Measurements from ENCODE around the gene ATP13A4.
"Not testable (repeated sequence)": the region's sequence is repeated elsewhere in the genome, so short reads cannot be mapped to it uniquely, and the experiment has no call there.

The ATP13A4 gene

GRCh38 chr3:193560091-193560490 is 5.4 kb upstream of the ATP13A4 start:
- DNase-seq, result no peak

DNA sequence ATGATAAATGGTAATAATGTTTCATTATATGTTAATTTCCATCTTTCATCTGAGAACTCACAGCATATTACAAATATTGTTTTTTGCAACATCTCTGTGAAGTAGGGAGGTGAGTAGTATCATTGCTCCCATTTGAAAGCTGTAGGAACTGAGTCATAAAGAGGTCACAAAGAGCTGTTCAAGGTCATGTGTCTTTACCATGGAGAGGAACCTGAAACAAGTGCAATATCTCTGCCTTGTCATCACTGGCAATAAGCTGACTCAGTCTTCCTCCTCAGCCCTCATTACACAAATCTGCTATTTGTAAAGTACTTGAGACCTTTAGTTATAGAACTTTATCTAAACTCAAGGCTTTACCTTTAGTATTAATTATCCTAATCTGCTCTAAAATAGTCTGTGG is 4.4 kb upstream of the ATP13A4 start:
- no peak for DNase-seq

GRCh38 chr3:193556841-193557240 is 2.1 kb upstream of the ATP13A4 start:
- no peak for DNase-seq

DNA sequence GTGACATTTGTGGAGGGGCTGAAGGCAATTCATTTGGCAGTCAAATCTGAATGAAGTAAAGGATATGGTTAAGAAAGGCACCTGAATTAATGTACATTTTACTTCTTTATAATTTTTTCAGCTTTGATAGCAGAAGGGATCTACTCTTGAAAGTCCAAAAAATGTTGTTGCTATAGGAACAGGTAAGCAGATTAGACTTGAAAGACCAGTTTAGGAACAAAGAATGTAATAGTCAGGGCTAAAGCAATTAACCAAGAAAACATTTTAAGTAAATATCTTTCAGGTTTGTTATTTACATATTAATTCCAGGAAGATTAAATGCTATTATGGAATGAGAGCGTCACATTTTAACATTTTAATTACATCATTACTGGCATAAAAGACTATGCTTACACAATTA is 1.1 kb downstream of the ATP13A4 start:
- no peak for DNase-seq

DNA sequence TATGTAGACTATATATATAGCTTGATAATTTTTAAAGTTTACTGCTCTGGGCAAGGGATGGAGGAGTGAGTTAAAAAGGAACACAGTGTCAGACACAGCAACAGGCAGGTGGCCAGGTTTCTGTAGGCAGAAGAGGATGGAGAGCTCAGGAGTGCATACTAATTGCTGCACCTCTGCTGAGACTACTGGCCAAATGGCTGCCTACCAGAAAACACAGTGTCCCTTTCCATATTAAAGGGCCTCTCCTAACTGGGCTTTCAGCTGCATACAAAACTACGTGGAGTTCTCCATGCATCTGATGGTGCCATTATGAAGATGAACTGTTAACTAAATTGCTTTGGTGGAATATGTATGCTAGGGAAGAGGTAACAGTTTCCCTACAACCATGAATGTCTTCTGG is 1.8 kb downstream of the ATP13A4 start:
- DNase-seq, result no peak

- no peak for DNase-seq
These were observed 6.3 kb downstream of the ATP13A4 start for GRCh38 chr3:193548406-193548805.

DNA sequence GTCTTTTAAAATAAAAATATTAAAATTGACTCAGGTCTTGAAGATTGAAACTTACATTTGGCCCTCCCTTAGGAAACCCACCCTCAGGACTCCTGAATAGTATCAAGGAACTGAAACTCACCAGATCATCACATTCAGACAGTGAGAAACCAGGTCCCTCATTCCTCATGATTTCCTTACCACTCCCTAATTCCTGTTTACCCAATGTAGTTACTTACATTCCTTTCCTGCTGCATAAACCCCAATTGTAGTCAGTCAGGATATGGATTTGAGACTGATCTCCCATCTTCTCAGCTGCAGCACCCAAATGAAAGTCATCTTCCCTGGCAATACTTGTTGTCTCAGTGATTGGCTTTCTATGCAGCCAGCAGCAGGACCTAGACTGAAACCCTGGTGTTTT is 8.6 kb downstream of the ATP13A4 start:
- no peak for DNase-seq

GRCh38 chr3:193545304-193545703 is 9.4 kb downstream of the ATP13A4 start:
- no peak for DNase-seq

DNA sequence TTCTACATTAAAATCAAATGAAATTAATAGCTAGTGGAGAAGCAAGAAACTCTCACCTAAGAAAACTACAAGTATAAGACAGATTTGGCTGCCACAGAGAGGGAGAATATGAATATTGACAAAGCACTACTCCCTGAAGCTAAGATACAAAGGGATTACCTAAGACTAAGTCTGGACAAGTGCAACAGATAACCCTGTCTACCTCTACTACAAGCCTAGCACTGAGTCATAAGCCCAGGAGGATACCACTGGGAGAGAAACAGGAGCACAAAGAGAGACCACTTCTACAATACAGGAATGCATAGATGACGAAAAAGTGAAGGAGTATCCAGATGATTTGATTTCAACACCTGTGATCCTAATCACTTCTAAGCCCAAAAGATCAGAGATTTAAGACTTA is 10.4 kb downstream of the ATP13A4 start:
- no peak for DNase-seq

DNA sequence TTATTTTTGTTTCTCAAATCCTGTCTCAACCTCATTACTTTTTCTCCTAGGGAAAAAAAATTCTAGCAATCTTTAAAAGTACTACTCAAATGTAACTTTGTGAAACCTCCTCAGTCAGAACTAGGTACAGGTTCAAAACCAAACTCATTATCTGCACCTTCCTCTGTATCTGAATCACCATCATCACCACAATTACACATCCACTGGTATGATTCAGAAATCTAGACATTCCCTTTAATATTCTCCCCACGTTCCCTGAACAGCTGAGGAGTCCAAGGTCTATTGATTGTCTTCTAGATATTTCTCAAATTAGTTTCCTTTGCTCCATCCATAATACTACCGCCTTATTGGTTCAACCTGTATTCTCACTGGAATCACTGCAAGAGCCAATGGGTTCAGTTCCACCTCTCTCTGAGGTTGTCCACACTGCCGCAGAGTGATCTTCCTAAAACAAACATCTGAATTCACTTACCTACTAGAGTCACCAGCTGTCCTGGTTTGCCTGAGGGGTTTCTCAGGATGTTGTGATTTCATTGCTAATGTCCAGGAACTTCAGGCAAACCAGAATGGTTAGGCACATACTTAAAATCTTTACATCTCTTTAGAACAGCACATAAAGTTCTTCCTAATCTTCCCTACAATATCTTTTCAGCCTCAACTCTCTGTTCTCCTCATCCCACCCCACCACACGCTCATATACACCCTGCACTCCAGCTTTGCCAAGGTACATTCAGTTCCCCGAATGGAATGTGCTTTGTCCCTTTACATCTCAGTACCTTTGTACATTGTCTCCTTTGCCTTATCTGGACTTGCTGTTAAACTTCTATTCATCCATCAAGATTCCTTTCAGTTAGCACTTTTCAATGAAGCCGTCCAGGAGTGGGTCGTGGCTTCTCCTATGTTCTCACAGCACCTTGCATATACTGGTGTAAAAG is 24.2 kb downstream of the ATP13A4 start:
- DNase-seq, result no peak

DNA sequence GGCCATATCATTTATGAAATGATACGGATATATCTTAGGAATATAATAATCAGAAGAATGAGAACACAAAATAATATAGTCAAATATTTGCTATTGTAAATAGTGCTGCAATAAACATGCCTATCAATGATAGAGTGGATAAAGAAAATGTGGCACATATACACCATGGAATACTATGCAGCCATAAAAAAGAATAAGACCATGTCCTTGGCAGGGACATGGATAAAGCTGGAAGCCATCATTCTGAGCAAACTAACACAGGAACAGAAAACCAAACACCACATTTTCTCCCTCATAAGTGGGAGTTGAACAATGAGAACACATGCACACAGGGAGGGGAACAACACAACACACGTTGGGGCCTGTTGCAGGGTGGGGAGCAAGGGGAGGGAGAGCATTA is 28.6 kb downstream of the ATP13A4 start:
- not testable (repeated sequence) for DNase-seq

- no peak for DNase-seq
These were observed 32.2 kb downstream of the ATP13A4 start for GRCh38 chr3:193522473-193522872.

- DNase-seq, result no peak
These were observed 34.0 kb downstream of the ATP13A4 start for GRCh38 chr3:193520738-193521137.

GRCh38 chr3:193515966-193516365 is 38.7 kb downstream of the ATP13A4 start:
- no peak for DNase-seq

DNA sequence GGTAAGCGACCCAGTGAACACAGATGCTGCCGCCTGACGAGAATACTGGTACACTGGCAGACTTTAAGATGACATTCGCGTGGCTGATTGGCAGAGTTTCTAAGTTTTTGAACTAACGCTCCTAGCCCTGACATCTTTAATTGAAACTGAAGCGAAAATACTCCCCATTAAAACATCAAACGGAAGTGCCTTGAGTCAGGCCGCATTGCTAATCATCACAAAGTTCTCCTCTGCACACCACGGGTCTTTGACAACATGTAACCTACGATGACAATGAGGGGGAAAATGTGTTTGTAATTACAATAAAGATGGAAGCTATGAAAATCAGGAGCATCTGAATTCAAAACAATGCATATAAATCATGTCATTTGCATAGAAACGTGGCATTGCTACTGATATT is 44.5 kb downstream of the ATP13A4 start:
- DNase-seq, result no peak

DNA sequence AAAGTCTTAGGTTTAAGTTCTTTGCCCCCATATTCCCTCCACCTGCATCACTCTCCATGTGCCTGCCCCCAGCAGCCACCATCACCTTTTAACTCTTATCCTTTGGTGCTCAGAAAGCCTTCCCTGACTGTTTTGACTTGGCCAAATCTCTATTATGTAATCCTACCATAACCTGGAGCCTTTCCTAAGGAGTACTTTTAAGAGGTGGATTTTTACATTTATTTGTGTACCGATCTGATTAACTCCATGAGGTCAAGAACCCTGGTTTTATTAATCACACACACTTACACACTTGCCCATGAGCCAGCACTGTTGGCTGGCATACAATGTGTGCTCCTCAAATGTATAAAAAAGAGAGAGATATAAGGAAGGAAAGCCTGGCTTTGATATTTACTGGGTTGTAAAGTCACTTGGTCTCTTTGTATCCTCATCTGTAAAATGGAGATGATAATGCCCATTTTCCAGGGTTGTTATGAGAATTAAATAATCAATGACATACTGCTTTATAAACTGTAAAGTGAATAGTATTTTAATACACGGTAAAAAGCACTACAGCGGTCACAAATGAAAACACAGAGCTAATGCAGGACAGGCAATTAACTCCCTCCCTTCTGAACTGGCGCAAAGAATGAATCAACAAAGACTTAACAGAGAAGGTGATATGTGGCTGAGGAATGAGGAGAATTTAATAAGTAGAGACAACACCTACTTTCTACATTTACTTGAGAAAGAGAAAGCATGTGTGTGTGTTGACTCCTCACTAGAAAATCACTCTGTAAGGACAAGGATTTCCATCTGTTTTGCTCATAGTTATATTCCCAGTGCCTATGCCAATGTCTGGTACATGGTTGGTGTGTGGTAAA is 45.4 kb downstream of the ATP13A4 start:
- no peak for DNase-seq

- no peak for DNase-seq
These were observed 46.6 kb downstream of the ATP13A4 start for GRCh38 chr3:193508108-193508507.

DNA sequence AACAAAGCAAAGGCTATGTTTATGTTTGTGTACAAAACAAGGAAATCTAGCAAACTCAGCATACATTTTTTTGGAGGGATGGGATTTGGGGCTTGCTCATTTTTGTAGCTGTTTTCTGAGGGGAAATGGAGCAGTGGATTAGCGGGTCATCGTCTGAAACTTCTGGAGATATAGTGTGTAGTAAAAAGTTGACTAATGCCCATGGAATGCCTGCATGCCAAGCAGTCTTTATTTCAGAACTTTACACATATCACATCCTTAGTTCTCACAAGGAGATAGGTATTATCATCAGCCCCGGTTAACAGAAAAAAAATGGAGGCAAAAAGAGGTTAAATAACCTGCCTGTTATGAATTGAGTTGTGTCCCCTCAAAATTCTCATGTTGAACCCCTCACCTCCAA is 47.1 kb downstream of the ATP13A4 start:
- DNase-seq, result no peak

GRCh38 chr3:193506921-193507320 is 47.8 kb downstream of the ATP13A4 start:
- no peak for DNase-seq

DNA sequence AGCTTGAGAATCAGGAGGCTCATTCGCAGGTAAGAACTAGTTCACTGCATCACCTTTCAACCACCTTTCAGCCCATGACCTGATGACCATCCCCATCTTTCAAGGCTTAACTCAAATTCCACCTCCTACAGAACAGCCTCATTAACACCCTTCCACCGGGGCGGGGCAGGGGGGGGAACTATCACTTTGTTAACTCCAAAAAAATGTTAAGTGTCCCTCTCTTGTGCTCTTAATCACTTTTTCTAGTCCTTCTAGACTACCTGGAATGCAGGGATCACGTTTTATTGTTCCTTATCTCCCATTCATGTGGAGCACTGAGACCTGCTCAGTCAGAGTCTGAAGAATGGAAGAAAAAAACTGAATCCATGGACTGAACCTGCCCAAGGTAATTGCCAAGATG is 51.8 kb downstream of the ATP13A4 start:
- no peak for DNase-seq

DNA sequence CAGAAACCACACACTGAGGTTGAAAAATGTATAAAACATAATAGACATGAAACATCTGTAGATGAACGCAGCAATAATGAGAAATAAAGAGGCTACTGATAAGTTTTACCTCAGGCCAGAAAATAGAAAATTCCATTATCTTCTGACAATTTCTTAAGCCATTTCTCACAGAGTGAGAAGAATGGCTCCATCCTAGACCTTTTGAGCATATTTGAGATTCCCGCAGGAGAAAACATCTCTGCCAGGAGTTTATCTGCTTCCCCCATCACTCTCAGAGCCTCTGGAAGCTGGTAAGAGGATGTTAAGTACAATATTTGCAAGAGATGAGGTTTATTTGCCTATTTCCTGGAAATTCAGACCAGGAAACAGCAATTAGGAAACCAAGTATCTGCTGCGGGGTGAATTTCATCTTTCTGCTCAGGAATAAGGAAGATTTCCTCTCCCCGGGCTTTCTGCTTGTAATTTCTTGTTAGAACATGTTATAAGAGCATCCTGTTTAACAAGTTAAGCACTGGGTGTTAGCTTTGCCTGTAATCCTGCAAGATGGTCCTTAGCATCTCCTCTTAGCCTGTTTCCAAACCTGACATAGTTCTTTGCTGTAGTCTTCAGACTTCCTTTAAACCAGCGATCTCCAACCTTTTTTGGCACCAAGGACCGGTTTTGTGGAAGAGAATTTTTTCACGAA is 54.8 kb downstream of the ATP13A4 start:
- DNase-seq, result no peak

DNA sequence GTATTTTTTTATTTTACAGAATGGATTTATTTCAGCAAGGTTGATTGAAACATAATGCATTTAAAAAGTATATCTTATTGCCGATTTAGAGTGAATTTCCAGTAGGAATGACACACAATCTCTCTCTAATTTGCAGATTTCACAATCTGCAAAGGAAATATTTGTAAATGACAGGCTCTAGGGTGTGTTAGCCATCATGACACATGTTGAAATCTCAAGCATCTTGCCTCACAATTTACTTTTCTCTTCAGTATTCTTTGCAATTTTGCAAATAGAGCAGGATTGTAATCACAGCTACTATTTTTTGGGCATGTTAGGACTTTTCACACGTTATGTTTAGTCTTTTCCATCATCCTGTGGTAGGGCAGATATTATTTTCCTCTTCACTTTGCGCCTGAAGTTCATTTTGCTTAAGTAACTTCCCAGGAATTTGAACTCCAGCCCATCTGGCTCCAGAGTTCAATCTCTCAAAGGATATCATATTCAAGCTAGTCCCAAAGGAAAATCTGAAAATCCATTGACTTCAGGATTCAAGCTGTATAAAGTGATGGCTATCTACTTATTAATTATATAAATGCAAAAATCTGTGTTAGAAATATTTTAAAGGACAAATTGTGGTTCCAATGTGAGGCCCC is 55.4 kb downstream of the ATP13A4 start:
- DNase-seq, result no peak

DNA sequence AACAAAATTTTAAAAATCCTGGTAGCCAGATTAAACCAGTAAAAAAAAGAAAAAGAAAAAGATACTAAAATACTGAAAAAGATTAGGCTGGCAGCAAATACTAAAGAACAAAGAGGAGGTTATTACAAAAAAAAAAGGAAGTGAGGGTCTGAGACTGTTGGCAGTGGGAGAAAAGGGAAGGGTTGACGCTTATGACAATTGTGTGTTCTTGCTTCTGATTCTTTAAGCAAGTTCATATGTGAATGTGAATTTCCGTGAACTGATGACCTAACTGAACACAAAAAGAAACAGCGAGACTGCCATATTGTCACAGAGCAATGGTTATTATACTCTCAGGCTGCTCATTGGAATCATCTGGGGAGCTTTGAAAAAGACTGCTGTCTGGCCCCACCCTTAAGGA is 56.5 kb downstream of the ATP13A4 start:
- no peak for DNase-seq
